A204.1 (cell line): ENCODE measurements around the gene LAMB4.

Source experiments
- FAIRE-seq: peaks from 2 replicates; lab custom pipeline; 2012; peaks lifted over from hg19 to GRCh38; lab: Jason Lieb, UNC

The LAMB4 gene

GRCh38 chr7:108077709-108078108 lies 52.5 kb downstream of the LAMB4 start:
- no peak for FAIRE-seq

GRCh38 chr7:108076156-108076555 lies 54.0 kb downstream of the LAMB4 start:
- no peak for FAIRE-seq

- no peak for FAIRE-seq
Observed at GRCh38 chr7:108073305-108074070, 56.7 kb downstream of the LAMB4 start.

GRCh38 chr7:108072739-108073138 lies 57.4 kb downstream of the LAMB4 start:
- FAIRE-seq, result no peak

GRCh38 chr7:108072116-108072515 lies 58.0 kb downstream of the LAMB4 start:
- no peak for FAIRE-seq

GRCh38 chr7:108071551-108071950 lies 58.6 kb downstream of the LAMB4 start:
- no peak for FAIRE-seq

- FAIRE-seq, result no peak
Observed at GRCh38 chr7:108069646-108070045, 60.5 kb downstream of the LAMB4 start.

GRCh38 chr7:108067844-108068243 lies 62.3 kb downstream of the LAMB4 start:
- no peak for FAIRE-seq

- no peak for FAIRE-seq
Observed at GRCh38 chr7:108066486-108066885, 63.7 kb downstream of the LAMB4 start.

GRCh38 chr7:108063520-108063933 lies 66.6 kb downstream of the LAMB4 start:
- FAIRE-seq, result no peak

GRCh38 chr7:108062250-108063014 lies 67.7 kb downstream of the LAMB4 start:
- no peak for FAIRE-seq

GRCh38 chr7:108059526-108059925 lies 70.6 kb downstream of the LAMB4 start:
- FAIRE-seq, result no peak

- FAIRE-seq, result no peak
Observed at GRCh38 chr7:108057951-108058481, 72.1 kb downstream of the LAMB4 start.

- no peak for FAIRE-seq
Observed at GRCh38 chr7:108055611-108056021, 74.5 kb downstream of the LAMB4 start.

- no peak for FAIRE-seq
Observed at GRCh38 chr7:108054537-108054936, 75.6 kb downstream of the LAMB4 start.

GRCh38 chr7:108053250-108053649 lies 76.9 kb downstream of the LAMB4 start:
- no peak for FAIRE-seq

- no peak for FAIRE-seq
Observed at GRCh38 chr7:108051454-108051853, 78.7 kb downstream of the LAMB4 start.

- no peak for FAIRE-seq
Observed at GRCh38 chr7:108049962-108050361, 80.2 kb downstream of the LAMB4 start.

GRCh38 chr7:108048422-108048821 lies 81.7 kb downstream of the LAMB4 start:
- FAIRE-seq, result no peak

GRCh38 chr7:108046952-108047506 lies 83.1 kb downstream of the LAMB4 start:
- no peak for FAIRE-seq

- no peak for FAIRE-seq
Observed at GRCh38 chr7:108045669-108046068, 84.5 kb downstream of the LAMB4 start.

GRCh38 chr7:108045154-108045553 lies 85.0 kb downstream of the LAMB4 start:
- no peak for FAIRE-seq

- FAIRE-seq, result no peak
Observed at GRCh38 chr7:108044345-108044744, 85.8 kb downstream of the LAMB4 start.
